GM21576 (cell line): Measurements from ENCODE around the gene TMEM187.

ENCODE experiments used
- ATAC-seq: cut with Tn5 transposase; IDR thresholded peaks from one replicate; pipeline ENCODE4 v1.9.1; 2021; ENCODE audit warnings: mild to moderate bottlenecking, moderate library complexity; ENCODE audit not compliant: unreplicated experiment

Gene TMEM187

GRCh38 chrX:153934762-153935325 is 37.7 kb upstream of the TMEM187 start, which contains the start of gene NAA10:
Gene NAA10, minus strand, starts transcription at chrX:153935037. Its CDS starts 133 bp downstream, at chrX:153934904.
- peak; percentile 87 for ATAC-seq

- ATAC-seq = no peak
These were observed 37.2 kb upstream of the TMEM187 start for GRCh38 chrX:153935326-153935851.

- no peak for ATAC-seq
These were observed 35.5 kb upstream of the TMEM187 start for GRCh38 chrX:153937056-153937455.

- no peak for ATAC-seq
These were observed 34.2 kb upstream of the TMEM187 start for GRCh38 chrX:153938226-153938786.

GRCh38 chrX:153939573-153939972 is 33.0 kb upstream of the TMEM187 start:
- ATAC-seq = no peak

- no peak for ATAC-seq
These were observed 31.0 kb upstream of the TMEM187 start for GRCh38 chrX:153941336-153942252.

- no peak for ATAC-seq
These were observed 28.3 kb upstream of the TMEM187 start, which contains the start of gene RENBP for GRCh38 chrX:153944140-153944799. Gene RENBP, minus strand, starts transcription at chrX:153944643. Its CDS starts 33 bp downstream, at chrX:153944610.

GRCh38 chrX:153944800-153945150 is 27.8 kb upstream of the TMEM187 start:
- ATAC-seq = no peak

GRCh38 chrX:153945956-153946943 is 26.3 kb upstream of the TMEM187 start:
- no peak for ATAC-seq

GRCh38 chrX:153947009-153947769 is 25.4 kb upstream of the TMEM187 start:
- peak; percentile 67 for ATAC-seq

GRCh38 chrX:153948002-153948466 is 24.5 kb upstream of the TMEM187 start:
- no peak for ATAC-seq

GRCh38 chrX:153948847-153949805 is 23.4 kb upstream of the TMEM187 start:
- ATAC-seq = no peak

GRCh38 chrX:153950127-153950526 is 22.4 kb upstream of the TMEM187 start:
- no peak for ATAC-seq

GRCh38 chrX:153951683-153952372 is 20.7 kb upstream of the TMEM187 start:
- ATAC-seq = no peak

- no peak for ATAC-seq
These were observed 20.1 kb upstream of the TMEM187 start for GRCh38 chrX:153952373-153953026.

- peak; percentile 64 for ATAC-seq
These were observed 19.2 kb upstream of the TMEM187 start for GRCh38 chrX:153953342-153953830.
